ENCODE measurements around the gene ANK3.

DNA sequence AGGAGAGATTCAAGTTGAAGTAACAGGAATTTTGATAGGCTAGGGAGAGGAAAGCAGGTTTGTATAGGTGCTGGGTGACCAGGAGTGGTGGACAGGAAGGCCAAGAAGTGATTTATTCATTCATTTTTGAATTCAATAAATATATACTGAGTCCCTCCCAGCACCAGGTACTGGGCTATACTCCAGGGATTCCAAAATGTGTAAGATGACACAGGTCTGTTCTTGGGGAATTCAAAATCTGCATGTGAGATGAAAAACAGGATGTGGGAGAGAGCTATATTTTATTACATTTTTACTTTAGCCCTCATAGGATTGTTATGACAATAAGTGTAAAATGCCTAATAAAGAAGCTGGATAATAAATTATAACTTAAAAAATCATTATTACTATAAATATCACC lies 134.9 kb downstream of the ANK3 start:
- no peak for TF ChIP-seq CTCF (IDR thresholded peaks at IDR 0.05 in 4 of 5, conservative IDR thresholded peaks at IDR 0.05 in 1 of 5)
- TF ChIP-seq POLR2A (IDR thresholded peaks at IDR 0.05) = no peak
